NCI-H460 (cell line): ENCODE results near the gene HSD17B13. TPM values are rescaled to one million over a fixed set of nuclear protein-coding genes. Genes with fewer than 3 reads are reported as not detected.

ENCODE experiments used
- DNase-seq: peaks from one replicate; pipeline ENCODE4 v3.0.0-alpha.2; 2016; ENCODE audit warnings: low read depth; ENCODE audit errors: extremely low read depth
- small RNA-seq, 2 experiments: library from RNA; depleted of rRNA; stranded (forward); fragments of <200 nt; gene quantifications; one replicate each; pipeline ENCODE3, GENCODE V24; 2014
- total RNA-seq: library from RNA; depleted of rRNA; stranded (reverse); fragments of >200 nt; shearing (Covaris generic); gene quantifications from 2 replicates; pipeline ENCODE4 v1.2.3, GENCODE V29; 2014; rRNA removed

Gene HSD17B13
- total RNA-seq, 1 experiment from 2014 or later: 0.20 TPM

GRCh38 chr4:87270825-87271224 lies 51.9 kb downstream of the HSD17B13 start:
- no peak for DNase-seq

DNA sequence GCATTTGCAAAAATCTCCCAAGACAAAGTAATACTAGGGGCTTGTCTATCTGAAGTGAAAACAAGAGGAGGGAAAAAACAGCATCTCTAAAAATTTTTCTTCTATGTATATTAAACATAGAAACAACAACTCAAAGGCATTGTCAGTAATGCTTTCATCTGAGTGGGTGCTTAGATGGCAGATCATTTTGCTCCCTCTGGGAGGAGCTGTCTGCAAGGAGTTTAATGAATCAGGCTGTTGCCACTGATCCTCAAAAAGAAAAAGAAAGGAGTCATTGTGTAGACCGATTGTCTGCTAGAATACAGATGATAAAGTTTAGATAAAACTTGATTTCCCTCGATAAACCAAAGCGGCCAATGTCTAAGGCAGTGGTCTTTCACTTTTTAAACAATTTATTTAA lies 52.5 kb downstream of the HSD17B13 start:
- DNase-seq: peak; percentile 38

GRCh38 chr4:87268411-87268810 lies 54.3 kb downstream of the HSD17B13 start:
- DNase-seq: no peak

DNA sequence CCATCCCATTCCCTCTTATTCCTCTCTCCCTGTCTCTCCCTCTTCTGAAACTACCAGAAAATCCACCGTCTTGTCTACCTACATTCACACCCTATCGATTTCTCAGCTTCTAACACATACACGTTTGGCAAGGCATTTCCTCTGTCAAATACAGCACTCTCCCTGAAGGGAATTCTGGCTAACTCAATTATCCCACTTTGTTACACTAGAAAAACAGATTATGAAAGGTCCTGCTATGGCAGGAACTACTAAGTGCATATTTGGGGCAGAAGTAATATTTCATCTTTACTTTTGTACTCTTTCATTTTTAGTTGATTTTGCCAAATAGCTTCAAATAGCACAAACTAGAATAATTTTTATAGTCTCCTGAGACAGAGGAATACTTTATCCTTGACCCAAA lies 55.7 kb downstream of the HSD17B13 start:
- no peak for DNase-seq

DNA sequence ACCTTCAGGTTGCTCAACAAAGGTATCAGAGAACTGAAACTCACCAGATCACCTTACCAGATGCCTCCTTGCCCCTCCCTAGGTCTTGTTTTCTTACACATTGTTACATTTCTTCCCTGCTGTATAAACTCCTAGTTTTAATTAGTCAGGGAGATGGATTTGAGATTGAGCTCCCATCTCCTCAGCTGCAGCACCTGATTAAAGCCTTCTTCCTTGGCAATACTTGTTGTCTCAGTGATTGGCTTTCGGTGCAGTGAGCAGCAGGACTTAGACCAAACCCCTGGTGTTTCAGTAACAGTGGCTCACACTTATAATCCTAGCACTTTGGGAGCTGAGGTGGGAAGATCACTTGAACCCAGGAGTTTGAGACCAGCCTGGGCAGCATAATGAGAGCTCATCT lies 59.8 kb downstream of the HSD17B13 start:
- no peak for DNase-seq

DNA sequence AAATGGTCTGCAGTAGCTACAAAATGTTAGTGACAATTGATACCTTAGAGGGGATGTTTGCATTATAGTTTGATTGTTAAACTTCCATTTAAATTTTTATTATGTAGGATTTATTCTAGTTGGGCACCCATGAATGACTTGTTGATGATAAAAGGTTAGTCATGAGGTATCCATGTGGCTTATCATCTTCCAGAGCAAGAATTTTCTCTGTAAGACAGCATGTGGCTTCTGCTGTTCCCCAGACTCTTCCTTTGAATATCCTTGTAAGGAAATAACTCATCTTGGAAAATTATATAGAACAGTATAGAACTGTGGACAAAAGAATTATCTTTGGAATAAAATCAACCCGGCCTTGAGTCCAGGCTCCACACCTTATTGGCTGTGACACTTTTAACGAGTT lies 62.2 kb downstream of the HSD17B13 start:
- DNase-seq: no peak

DNA sequence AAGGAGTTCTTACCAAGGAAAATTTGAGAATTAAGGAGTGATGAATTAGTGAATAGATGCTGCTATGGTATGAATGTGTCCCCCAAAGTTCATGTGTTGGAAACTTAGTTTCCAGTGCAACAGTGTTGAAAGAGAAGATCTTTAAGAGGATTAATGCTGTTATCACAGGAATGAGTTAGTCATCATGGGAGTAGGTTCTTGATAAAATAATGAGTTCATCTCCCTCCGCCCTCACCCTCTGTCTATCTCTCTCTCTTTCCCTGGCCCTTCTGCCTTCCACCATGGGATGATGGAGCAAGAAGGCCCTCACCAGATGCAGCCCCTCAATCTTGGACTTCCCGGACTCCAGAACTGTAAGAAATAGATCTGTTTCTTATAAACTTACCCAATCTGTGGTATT lies 64.0 kb downstream of the HSD17B13 start:
- no peak for DNase-seq

DNA sequence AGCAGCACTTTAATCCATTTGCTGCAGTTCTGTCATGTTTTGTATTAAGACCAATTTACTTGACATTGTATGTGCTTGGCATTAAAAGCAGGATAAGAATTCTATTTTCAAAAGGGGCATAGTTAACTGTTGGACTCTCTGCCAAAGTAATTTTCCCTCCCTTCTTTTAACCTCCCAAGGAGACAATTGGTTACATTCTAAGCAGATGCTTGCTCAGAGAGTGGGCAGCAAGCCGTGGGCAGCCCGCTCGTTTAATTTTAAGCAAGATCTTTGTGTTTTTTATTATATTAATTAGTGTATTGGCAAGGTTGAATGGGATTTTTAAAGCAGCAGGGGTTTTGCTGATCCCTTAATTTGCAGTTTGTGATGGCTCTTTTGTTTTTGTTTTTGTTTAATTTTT lies 65.2 kb downstream of the HSD17B13 start:
- DNase-seq: no peak

GRCh38 chr4:87255755-87256154 lies 66.9 kb downstream of the HSD17B13 start:
- DNase-seq: no peak

Small RNAs within 50 kb of the gene (small RNA-seq; reads per million reads assigned to genes)
- gene MIR5705: 0 reads per million in 2 experiments

Other genes starting within 250 kb of the HSD17B13 start
- 8.7 and 11.6 TPM in 2 replicates for gene KLHL8, start 102.3 kb downstream of the HSD17B13 start, total RNA-seq
- 57.0 and 64.3 TPM in 2 replicates for gene HSD17B11, start 68.3 kb upstream of the HSD17B13 start, total RNA-seq
- gene NUDT9, start 99.7 kb upstream of the HSD17B13 start, total RNA-seq: 13.4 and 15.4 TPM in 2 replicates
- gene SPARCL1, start 206.5 kb upstream of the HSD17B13 start, total RNA-seq: not detected in 2 replicates